Measurements from ENCODE around the gene AGTRAP. TPM values are rescaled to one million over a fixed set of nuclear protein-coding genes. Genes with fewer than 3 reads are reported as not detected.
A peak's percentile ranks its signal among the peaks of the same experiment; 100 is the strongest.

The AGTRAP gene
- total and polyA plus RNA-seq, 9 of the 15 experiments (the other 6 are each of a cell fraction or from before 2014, with no cell fraction given) = 26.8 to 105 (median 57.5) TPM

DNA sequence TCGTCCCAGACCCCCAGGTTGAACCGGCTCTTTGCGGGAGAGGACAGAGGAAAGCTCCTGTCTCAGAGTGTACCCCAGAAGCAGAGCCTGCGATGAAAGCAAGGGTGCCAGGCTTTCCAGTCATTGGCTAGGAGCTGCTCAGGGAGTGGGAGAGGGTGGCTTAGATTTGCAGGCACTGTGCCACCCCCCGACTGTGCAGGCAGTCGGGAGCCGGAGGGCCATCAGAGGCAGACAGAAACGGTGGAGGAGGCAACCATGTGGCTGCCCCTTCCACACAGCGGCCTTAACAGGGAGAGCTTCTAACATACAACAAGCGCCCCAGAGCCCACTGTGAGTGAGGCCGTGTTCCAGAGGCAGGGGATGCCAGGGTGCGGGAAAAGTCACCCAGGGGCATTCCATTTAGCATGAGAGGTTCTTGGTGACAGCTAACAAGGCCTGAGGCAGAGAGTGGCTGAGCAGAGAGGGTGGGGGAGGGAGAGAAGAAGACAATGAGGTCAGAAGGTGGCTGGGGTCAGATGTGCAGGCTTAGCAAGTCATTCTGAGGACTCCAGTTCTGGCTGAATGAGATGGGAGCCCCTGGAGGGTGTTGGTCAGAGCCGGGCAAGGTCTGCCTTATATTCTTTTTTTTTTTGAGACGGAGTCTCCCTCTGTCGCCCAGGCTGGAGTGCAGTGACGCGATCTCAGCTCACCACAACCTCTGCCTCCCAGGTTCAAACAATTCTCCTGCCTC lies 16.6 kb downstream of the AGTRAP start (continued):
- TF ChIP-seq RCOR1 (IDR thresholded peaks at IDR 0.05; ENCODE audit: borderline replicate concordance in 1 of 2, low read depth in 2 of 2, low read length in 2 of 2) = peak in 1 of 2 experiments; percentile 50; a peak in 1 of 4 replicates
- no peak for TF ChIP-seq CBX5 (IDR thresholded peaks at IDR 0.05; ENCODE audit: borderline replicate concordance, low read depth)
- TF ChIP-seq, protein P1, sequence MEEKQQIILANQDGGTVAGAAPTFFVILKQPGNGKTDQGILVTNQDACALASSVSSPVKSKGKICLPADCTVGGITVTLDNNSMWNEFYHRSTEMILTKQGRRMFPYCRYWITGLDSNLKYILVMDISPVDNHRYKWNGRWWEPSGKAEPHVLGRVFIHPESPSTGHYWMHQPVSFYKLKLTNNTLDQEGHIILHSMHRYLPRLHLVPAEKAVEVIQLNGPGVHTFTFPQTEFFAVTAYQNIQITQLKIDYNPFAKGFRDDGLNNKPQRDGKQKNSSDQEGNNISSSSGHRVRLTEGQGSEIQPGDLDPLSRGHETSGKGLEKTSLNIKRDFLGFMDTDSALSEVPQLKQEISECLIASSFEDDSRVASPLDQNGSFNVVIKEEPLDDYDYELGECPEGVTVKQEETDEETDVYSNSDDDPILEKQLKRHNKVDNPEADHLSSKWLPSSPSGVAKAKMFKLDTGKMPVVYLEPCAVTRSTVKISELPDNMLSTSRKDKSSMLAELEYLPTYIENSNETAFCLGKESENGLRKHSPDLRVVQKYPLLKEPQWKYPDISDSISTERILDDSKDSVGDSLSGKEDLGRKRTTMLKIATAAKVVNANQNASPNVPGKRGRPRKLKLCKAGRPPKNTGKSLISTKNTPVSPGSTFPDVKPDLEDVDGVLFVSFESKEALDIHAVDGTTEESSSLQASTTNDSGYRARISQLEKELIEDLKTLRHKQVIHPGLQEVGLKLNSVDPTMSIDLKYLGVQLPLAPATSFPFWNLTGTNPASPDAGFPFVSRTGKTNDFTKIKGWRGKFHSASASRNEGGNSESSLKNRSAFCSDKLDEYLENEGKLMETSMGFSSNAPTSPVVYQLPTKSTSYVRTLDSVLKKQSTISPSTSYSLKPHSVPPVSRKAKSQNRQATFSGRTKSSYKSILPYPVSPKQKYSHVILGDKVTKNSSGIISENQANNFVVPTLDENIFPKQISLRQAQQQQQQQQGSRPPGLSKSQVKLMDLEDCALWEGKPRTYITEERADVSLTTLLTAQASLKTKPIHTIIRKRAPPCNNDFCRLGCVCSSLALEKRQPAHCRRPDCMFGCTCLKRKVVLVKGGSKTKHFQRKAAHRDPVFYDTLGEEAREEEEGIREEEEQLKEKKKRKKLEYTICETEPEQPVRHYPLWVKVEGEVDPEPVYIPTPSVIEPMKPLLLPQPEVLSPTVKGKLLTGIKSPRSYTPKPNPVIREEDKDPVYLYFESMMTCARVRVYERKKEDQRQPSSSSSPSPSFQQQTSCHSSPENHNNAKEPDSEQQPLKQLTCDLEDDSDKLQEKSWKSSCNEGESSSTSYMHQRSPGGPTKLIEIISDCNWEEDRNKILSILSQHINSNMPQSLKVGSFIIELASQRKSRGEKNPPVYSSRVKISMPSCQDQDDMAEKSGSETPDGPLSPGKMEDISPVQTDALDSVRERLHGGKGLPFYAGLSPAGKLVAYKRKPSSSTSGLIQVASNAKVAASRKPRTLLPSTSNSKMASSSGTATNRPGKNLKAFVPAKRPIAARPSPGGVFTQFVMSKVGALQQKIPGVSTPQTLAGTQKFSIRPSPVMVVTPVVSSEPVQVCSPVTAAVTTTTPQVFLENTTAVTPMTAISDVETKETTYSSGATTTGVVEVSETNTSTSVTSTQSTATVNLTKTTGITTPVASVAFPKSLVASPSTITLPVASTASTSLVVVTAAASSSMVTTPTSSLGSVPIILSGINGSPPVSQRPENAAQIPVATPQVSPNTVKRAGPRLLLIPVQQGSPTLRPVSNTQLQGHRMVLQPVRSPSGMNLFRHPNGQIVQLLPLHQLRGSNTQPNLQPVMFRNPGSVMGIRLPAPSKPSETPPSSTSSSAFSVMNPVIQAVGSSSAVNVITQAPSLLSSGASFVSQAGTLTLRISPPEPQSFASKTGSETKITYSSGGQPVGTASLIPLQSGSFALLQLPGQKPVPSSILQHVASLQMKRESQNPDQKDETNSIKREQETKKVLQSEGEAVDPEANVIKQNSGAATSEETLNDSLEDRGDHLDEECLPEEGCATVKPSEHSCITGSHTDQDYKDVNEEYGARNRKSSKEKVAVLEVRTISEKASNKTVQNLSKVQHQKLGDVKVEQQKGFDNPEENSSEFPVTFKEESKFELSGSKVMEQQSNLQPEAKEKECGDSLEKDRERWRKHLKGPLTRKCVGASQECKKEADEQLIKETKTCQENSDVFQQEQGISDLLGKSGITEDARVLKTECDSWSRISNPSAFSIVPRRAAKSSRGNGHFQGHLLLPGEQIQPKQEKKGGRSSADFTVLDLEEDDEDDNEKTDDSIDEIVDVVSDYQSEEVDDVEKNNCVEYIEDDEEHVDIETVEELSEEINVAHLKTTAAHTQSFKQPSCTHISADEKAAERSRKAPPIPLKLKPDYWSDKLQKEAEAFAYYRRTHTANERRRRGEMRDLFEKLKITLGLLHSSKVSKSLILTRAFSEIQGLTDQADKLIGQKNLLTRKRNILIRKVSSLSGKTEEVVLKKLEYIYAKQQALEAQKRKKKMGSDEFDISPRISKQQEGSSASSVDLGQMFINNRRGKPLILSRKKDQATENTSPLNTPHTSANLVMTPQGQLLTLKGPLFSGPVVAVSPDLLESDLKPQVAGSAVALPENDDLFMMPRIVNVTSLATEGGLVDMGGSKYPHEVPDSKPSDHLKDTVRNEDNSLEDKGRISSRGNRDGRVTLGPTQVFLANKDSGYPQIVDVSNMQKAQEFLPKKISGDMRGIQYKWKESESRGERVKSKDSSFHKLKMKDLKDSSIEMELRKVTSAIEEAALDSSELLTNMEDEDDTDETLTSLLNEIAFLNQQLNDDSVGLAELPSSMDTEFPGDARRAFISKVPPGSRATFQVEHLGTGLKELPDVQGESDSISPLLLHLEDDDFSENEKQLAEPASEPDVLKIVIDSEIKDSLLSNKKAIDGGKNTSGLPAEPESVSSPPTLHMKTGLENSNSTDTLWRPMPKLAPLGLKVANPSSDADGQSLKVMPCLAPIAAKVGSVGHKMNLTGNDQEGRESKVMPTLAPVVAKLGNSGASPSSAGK (IDR thresholded peaks at IDR 0.05) = no peak
- no peak for TF ChIP-seq TEAD1 (CRISPR knock-in tag; IDR thresholded peaks at IDR 0.05)
- TF ChIP-seq ZC3H8 (IDR thresholded peaks at IDR 0.05) = no peak
- no peak for TF ChIP-seq SREBF1 (IDR thresholded peaks at IDR 0.05; ENCODE audit: borderline replicate concordance, low read depth, low read length)
- peak in 1 of 2 experiments; percentile 48; a peak in 1 of 4 replicates for TF ChIP-seq KDM1A (IDR thresholded peaks at IDR 0.05)
- no peak for TF ChIP-seq ETV6 (IDR thresholded peaks at IDR 0.05; ENCODE audit: borderline replicate concordance in 1 of 2, low read depth in 2 of 2, low read length in 1 of 2)
- no peak for TF ChIP-seq ETV6 (CRISPR knock-in tag; IDR thresholded peaks at IDR 0.05; ENCODE audit: borderline replicate concordance)
- no peak for TF ChIP-seq ETV1 (tag; conservative IDR thresholded peaks at IDR 0.05; ENCODE audit: low read depth)
- no peak for TF ChIP-seq TAF7 (tag; IDR thresholded peaks at IDR 0.05)
- TF ChIP-seq HSF4 (CRISPR knock-in tag; IDR thresholded peaks at IDR 0.05; ENCODE audit: borderline replicate concordance) = no peak
- no peak; the same call in 1 of the 2 replicates for TF ChIP-seq L3MBTL2 (IDR thresholded peaks at IDR 0.05)
- TF ChIP-seq, protein P2, sequence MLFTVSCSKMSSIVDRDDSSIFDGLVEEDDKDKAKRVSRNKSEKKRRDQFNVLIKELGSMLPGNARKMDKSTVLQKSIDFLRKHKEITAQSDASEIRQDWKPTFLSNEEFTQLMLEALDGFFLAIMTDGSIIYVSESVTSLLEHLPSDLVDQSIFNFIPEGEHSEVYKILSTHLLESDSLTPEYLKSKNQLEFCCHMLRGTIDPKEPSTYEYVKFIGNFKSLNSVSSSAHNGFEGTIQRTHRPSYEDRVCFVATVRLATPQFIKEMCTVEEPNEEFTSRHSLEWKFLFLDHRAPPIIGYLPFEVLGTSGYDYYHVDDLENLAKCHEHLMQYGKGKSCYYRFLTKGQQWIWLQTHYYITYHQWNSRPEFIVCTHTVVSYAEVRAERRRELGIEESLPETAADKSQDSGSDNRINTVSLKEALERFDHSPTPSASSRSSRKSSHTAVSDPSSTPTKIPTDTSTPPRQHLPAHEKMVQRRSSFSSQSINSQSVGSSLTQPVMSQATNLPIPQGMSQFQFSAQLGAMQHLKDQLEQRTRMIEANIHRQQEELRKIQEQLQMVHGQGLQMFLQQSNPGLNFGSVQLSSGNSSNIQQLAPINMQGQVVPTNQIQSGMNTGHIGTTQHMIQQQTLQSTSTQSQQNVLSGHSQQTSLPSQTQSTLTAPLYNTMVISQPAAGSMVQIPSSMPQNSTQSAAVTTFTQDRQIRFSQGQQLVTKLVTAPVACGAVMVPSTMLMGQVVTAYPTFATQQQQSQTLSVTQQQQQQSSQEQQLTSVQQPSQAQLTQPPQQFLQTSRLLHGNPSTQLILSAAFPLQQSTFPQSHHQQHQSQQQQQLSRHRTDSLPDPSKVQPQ (CRISPR knock-in tag; IDR thresholded peaks at IDR 0.05; ENCODE audit: borderline replicate concordance) = no peak
